ENCODE measurements around the gene IRAG1. TPM values are rescaled to one million over a fixed set of nuclear protein-coding genes. Genes with fewer than 3 reads are reported as not detected.

IRAG1 gene
- polyA plus RNA-seq, 4 donors = 0.45 to 9.0 (median 3.0) TPM

DNA sequence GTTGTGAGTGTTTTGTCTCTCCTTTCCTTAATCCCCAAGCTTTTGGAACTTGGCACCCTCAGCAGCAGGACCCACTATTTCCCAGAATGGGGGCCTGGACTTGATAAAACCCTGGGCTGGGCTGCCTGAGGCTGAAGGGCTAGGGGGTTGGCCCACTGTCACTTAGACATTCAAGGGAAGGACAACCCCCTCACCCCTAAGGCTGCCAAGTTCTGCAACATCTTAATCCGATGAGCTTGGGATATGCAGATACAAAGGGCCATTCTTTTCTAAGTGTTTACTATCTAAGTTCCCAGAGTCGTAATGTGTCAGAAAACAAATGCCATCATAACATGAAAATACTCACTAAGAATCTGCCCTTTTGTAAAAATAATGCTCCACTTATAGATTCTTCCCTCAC lies 42.9 kb downstream of the IRAG1 start:
- WGBS, 3 donors = 43 to 59% (median 47%) methylated on average over 2 of the region's 2 CpGs
- H3K27ac ChIP-seq (ENCODE audit: low read depth in 1 of 3, low read length in 2 of 3) = no peak overlapping the region

DNA sequence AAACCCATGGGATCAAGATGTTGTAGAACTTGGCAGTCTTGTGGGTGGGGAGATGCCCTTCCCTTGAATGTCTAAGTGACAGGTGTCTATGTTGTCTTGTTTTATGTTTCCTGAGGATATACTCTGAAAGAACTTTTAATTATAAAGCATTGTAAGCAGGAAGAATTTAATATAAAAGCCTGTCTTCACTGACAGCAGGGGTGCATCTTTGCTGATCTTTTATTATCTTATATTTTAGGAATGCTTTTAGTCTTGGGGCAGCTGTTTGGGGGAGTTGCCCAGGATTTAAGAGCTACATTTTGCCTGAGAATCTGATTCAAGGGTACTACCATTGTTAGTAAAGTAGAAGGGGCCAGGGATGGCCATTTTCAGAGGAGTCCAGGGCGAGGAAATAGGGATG lies 43.4 kb downstream of the IRAG1 start:
- DNase-seq (no peak), FAIRE-seq (no peak)
- Histone ChIP-seq H3K36me3 (ENCODE audit: control insufficient read depth in 3 of 3, insufficient read depth in 2 of 3, low read depth in 1 of 3, low read length in 3 of 3) (peaks cover 0 to 4% (median 0%) of the 10 kb centered on the region in 3 donors), H3K27me3 (ENCODE audit: control insufficient read depth in 3 of 3, insufficient read depth in 3 of 3, low read length in 3 of 3) (no peaks in the 10 kb centered on the region), H3K4me3 (ENCODE audit: low read depth in 1 of 3, low read length in 3 of 3) (no peak overlapping the region), H3K9me3 (ENCODE audit: control insufficient read depth in 2 of 2, insufficient read depth in 1 of 2, low read depth in 1 of 2, low read length in 1 of 2) (no peaks in the 10 kb centered on the region), H3K4me1 (ENCODE audit: control insufficient read depth in 3 of 3, insufficient read depth in 2 of 3, low read depth in 1 of 3, low read length in 2 of 3) (no peaks in the 10 kb centered on the region), H3K27ac (ENCODE audit: low read depth in 1 of 3, low read length in 2 of 3) (no peak overlapping the region)
- 0 to 40% (median 7%) methylated on average over 1 of the region's 1 CpG for WGBS, 3 donors

More for the DNA sequence above, 42.9 kb downstream of the IRAG1 start:
- no peak for FAIRE-seq
- no peak for DNase-seq
- Histone ChIP-seq H3K36me3 (ENCODE audit: control insufficient read depth in 3 of 3, insufficient read depth in 2 of 3, low read depth in 1 of 3, low read length in 3 of 3) (peaks cover 0 to 4% (median 0%) of the 10 kb centered on the region in 3 donors), H3K9me3 (ENCODE audit: control insufficient read depth in 2 of 2, insufficient read depth in 1 of 2, low read depth in 1 of 2, low read length in 1 of 2) (no peaks in the 10 kb centered on the region), H3K4me3 (ENCODE audit: low read depth in 1 of 3, low read length in 3 of 3) (no peak overlapping the region), H3K4me1 (ENCODE audit: control insufficient read depth in 3 of 3, insufficient read depth in 2 of 3, low read depth in 1 of 3, low read length in 2 of 3) (no peaks in the 10 kb centered on the region), H3K27me3 (ENCODE audit: control insufficient read depth in 3 of 3, insufficient read depth in 3 of 3, low read length in 3 of 3) (no peaks in the 10 kb centered on the region)

DNA sequence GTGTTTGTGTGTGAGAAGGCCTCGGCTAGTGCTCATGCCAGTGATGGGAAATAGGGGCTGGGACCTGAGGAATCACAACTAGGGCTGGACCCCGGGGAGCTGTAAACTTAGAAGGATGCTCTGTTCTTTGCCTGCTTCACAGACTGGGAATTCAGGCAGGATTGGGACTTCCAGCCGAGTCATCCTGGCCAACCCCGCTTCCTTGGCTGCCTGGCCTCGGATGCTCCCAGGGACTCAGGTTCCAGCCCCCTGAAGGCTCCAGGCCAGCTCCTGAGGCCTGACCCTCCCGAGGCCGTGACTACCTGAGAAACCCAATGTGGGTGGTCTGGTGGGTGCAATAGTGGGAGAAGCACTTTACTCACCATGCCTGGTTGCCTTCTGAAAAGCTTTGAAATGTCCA lies 44.7 kb downstream of the IRAG1 start:
- no peak for DNase-seq
- no peak for FAIRE-seq

DNA sequence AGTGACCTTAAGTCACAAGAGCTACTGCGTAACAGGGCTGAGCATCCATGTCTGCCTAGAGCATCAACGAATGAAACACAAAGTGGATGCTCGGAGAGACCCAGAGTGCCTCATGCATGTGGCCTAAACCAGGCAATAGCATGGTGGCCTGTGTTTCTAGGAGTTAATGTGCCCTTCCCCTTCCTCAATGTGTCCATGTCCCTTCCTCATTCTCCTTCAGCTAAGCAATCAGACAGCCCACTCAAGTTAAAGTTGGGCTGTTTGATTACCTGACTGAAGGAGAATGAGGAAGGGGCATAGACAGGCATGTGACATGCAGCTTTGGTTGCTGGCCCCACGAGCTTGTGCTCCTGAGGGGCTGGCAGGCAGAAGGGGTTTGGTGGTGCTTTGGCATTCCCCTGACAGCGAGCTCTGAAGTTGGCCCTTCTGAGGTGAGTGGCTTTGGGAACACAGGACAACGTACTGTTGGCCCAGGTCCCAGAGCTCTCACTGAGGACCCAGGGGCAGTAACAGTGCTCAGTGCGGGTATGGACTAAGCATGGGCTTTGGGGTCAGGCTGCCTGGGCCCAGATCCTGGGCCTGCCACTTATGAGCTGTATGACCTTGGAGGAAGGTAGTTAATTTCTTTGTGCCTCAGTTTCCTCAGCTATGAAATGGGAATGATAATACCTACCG lies 46.7 kb downstream of the IRAG1 start:
- 80 to 87% (median 83%) methylated on average over 8 of the region's 8 CpGs for WGBS, 3 donors
- no peaks in the 10 kb centered on the region for H3K27me3 ChIP-seq (ENCODE audit: control insufficient read depth in 3 of 3, insufficient read depth in 3 of 3, low read length in 3 of 3)

More for the DNA sequence above, 44.7 kb downstream of the IRAG1 start:
- Histone ChIP-seq H3K9me3 (ENCODE audit: control insufficient read depth in 2 of 2, insufficient read depth in 1 of 2, low read depth in 1 of 2, low read length in 1 of 2) (no peaks in the 10 kb centered on the region), H3K36me3 (ENCODE audit: control insufficient read depth in 3 of 3, insufficient read depth in 2 of 3, low read depth in 1 of 3, low read length in 3 of 3) (peaks cover 0 to 4% (median 0%) of the 10 kb centered on the region in 3 donors), H3K27me3 (ENCODE audit: control insufficient read depth in 3 of 3, insufficient read depth in 3 of 3, low read length in 3 of 3) (no peaks in the 10 kb centered on the region), H3K27ac (ENCODE audit: low read depth in 1 of 3, low read length in 2 of 3) (no peak overlapping the region), H3K4me3 (ENCODE audit: low read depth in 1 of 3, low read length in 3 of 3) (no peak overlapping the region), H3K4me1 (ENCODE audit: control insufficient read depth in 3 of 3, insufficient read depth in 2 of 3, low read depth in 1 of 3, low read length in 2 of 3) (no peaks in the 10 kb centered on the region)
- 80 to 85% (median 84%) methylated on average over 7 of the region's 7 CpGs for WGBS, 3 donors

DNA sequence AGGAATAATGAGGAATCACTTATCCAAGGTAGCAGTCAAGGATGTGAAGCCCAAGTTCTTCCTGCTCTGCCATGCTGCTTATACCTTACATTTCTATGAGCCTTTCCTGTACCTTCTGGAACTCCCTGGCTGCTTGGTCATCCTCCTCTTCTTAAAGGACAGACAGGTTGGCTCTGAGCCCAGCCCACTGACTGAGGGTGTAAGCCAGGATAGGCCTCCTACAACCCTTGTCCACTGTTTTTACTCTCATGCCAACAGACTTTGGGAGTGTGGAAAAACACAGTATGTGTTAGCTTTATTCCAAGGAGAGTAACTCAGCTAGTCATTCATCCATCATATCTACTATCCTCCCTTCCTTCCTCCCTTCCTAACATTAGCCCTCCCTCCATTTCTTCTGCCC lies 47.5 kb downstream of the IRAG1 start:
- H3K27ac ChIP-seq (ENCODE audit: low read depth in 1 of 3, low read length in 2 of 3) = no peak overlapping the region
- H3K4me1 ChIP-seq (ENCODE audit: control insufficient read depth in 3 of 3, insufficient read depth in 2 of 3, low read depth in 1 of 3, low read length in 2 of 3) = no peaks in the 10 kb centered on the region
- no peak for FAIRE-seq

More for the DNA sequence above, 46.7 kb downstream of the IRAG1 start:
- Histone ChIP-seq H3K27ac (ENCODE audit: low read depth in 1 of 3, low read length in 2 of 3) (no peak overlapping the region), H3K4me1 (ENCODE audit: control insufficient read depth in 3 of 3, insufficient read depth in 2 of 3, low read depth in 1 of 3, low read length in 2 of 3) (no peaks in the 10 kb centered on the region), H3K4me3 (ENCODE audit: low read depth in 1 of 3, low read length in 3 of 3) (no peak overlapping the region), H3K36me3 (ENCODE audit: control insufficient read depth in 3 of 3, insufficient read depth in 2 of 3, low read depth in 1 of 3, low read length in 3 of 3) (peaks cover 0 to 6% (median 0%) of the 10 kb centered on the region in 3 donors), H3K9me3 (ENCODE audit: control insufficient read depth in 2 of 2, insufficient read depth in 1 of 2, low read depth in 1 of 2, low read length in 1 of 2) (no peaks in the 10 kb centered on the region)
- no peak for FAIRE-seq
- DNase-seq = no peak

DNA sequence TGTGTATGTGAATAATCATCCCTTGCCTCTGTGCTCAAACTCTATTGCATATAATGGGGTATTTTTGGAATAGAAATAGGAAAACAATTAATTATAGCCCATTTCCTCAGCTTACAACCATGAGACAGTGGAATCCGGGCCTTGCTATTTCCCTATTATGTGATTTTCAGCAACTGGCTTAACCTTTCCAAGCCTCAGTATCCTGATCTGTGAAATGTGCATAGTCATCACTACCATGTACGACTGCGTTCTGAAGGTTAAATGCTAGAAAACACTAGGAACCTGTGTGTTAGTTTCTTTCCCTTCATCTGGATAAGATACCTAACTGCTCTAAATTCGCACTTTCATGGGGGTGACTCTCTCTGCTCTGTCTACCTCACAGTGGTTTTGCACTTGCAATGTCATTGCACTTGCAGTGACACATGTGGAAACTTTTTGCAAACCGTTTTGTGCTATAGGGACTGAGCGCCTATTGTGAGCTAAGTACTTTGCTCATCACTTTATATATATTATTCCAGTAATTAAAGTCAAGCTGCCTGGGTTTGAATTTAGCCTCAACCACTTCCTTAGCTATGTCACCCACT lies 48.3 kb downstream of the IRAG1 start:
- FAIRE-seq = no peak
- no peak overlapping the region for H3K27ac ChIP-seq (ENCODE audit: low read depth in 1 of 3, low read length in 2 of 3)

More for the DNA sequence above, 47.5 kb downstream of the IRAG1 start:
- no peaks in the 10 kb centered on the region for H3K27me3 ChIP-seq (ENCODE audit: control insufficient read depth in 3 of 3, insufficient read depth in 3 of 3, low read length in 3 of 3)
- no peaks in the 10 kb centered on the region for H3K9me3 ChIP-seq (ENCODE audit: control insufficient read depth in 2 of 2, insufficient read depth in 1 of 2, low read depth in 1 of 2, low read length in 1 of 2)
- H3K4me3 ChIP-seq (ENCODE audit: low read depth in 1 of 3, low read length in 3 of 3) = no peak overlapping the region
- DNase-seq = no peak
- peaks cover 0 to 6% (median 0%) of the 10 kb centered on the region in 3 donors for H3K36me3 ChIP-seq (ENCODE audit: control insufficient read depth in 3 of 3, insufficient read depth in 2 of 3, low read depth in 1 of 3, low read length in 3 of 3)

More for the DNA sequence above, 48.3 kb downstream of the IRAG1 start:
- Histone ChIP-seq H3K27me3 (ENCODE audit: control insufficient read depth in 3 of 3, insufficient read depth in 3 of 3, low read length in 3 of 3) (no peaks in the 10 kb centered on the region), H3K9me3 (ENCODE audit: control insufficient read depth in 2 of 2, insufficient read depth in 1 of 2, low read depth in 1 of 2, low read length in 1 of 2) (no peaks in the 10 kb centered on the region), H3K4me1 (ENCODE audit: control insufficient read depth in 3 of 3, insufficient read depth in 2 of 3, low read depth in 1 of 3, low read length in 2 of 3) (no peaks in the 10 kb centered on the region), H3K36me3 (ENCODE audit: control insufficient read depth in 3 of 3, insufficient read depth in 2 of 3, low read depth in 1 of 3, low read length in 3 of 3) (peaks cover 0 to 6% (median 0%) of the 10 kb centered on the region in 3 donors), H3K4me3 (ENCODE audit: low read depth in 1 of 3, low read length in 3 of 3) (no peak overlapping the region)
- no peak for DNase-seq
- WGBS, 3 donors = 76 to 92% (median 84%) methylated on average over 6 of the region's 6 CpGs

Other genes with a start within 250 kb of the IRAG1 start
- 1 to 10 TPM; 2.7 to 5.1 (median 3.6) TPM for gene AMPD3, start 238.5 kb downstream of the IRAG1 start, polyA plus RNA-seq
- 10 to 100 TPM; 13.2 to 35.6 (median 20.0) TPM for gene RNF141, start 152.6 kb downstream of the IRAG1 start, polyA plus RNA-seq
- gene LYVE1, start 125.1 kb downstream of the IRAG1 start, polyA plus RNA-seq = 100 to 1,000 TPM in 1 of 4 donors, 10 to 100 TPM in 1, 1 to 10 TPM in 2; 1.1 to 119 (median 16.4) TPM
- gene CTR9, start 57.5 kb upstream of the IRAG1 start, polyA plus RNA-seq = 10 to 100 TPM; 14.1 to 44.7 (median 16.5) TPM
- 100 to 1,000 TPM; 208 to 449 (median 245) TPM for gene EIF4G2, start 115.2 kb upstream of the IRAG1 start, polyA plus RNA-seq
- gene ZBED5, start 164.3 kb upstream of the IRAG1 start, polyA plus RNA-seq = 10 to 100 TPM; 11.9 to 54.2 (median 17.1) TPM